ENCODE measurements around the gene RASA2. TPM values are rescaled to one million over a fixed set of nuclear protein-coding genes. Genes with fewer than 3 reads are reported as not detected.

RASA2 gene
- total RNA-seq, 1 donor from 2014 or later = 13.2 TPM

DNA sequence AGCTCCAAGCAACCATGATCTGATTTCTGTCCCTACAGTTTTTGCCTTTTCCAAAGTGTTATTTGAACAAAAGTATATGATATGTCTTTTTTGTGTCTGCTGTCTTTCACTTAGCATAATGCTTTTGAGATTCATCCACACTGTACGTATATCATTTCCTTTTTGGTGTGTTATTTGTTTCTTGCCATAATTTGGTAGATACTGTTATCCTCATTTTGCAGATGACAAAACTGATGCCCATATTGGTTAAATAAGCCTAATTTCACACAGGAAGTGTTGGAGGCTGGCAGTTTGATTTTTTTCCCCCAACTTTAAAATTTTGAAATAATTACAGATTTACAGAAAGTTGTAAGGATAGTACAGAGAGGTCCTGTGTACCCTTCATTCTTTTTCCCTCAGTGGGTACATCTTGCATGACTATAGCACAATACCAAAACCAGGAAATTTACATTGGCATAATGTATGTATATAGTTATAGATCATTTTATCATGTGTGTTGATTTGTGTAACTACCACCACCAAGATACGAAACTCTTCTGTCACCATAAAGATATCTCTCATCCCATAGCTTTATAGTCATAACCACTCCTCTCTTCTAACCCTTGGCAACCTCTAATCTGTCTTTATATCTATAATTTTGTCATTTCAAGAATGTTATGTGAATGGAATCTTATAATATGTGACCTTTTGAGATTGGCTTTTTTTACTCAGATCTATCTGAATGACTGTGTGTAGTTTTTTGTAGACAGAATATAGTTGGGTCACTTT, 55.6 kb downstream of the RASA2 start:
- no peak for TF ChIP-seq CTCF (IDR thresholded peaks at IDR 0.05; ENCODE audit: partially characterized antibody, unreplicated experiment)
- no peak for DNase-seq
- Mint-ChIP-seq H3K9me3 (ENCODE audit: unreplicated experiment) (peaks cover 2% of the 10 kb centered on the region), H3K27ac (ENCODE audit: unreplicated experiment) (no peak overlapping the region), H3K36me3 (ENCODE audit: unreplicated experiment) (peaks cover 19% of the 10 kb centered on the region), H3K27me3 (ENCODE audit: unreplicated experiment) (no peaks in the 10 kb centered on the region), H3K4me1 (ENCODE audit: low read depth, unreplicated experiment) (peaks cover 23% of the 10 kb centered on the region), H3K4me3 (ENCODE audit: unreplicated experiment) (no peak overlapping the region)

DNA sequence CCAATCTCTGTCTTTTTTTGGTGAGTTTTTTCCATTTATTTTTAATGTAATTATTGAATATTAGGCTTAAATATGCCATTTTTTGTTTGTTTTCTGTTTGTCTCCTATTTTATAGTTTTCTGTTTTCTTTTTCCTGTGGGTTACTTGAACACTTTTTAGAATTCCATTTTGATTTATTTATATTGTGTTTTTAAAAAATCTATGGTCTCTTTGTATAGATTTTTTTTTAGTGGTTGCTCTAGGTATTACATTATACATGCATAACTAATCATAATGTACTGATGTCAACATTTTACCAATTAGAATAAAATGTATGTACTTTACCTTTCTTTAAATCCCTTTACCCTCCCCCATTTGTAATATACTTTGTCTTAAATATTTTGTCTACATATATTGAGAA, 56.2 kb downstream of the RASA2 start:
- Mint-ChIP-seq H3K9me3 (ENCODE audit: unreplicated experiment) (peaks cover 2% of the 10 kb centered on the region), H3K4me1 (ENCODE audit: low read depth, unreplicated experiment) (peaks cover 23% of the 10 kb centered on the region), H3K27ac (ENCODE audit: unreplicated experiment) (no peak overlapping the region), H3K36me3 (ENCODE audit: unreplicated experiment) (peaks cover 19% of the 10 kb centered on the region), H3K4me3 (ENCODE audit: unreplicated experiment) (no peak overlapping the region), H3K27me3 (ENCODE audit: unreplicated experiment) (no peaks in the 10 kb centered on the region)
- DNase-seq = no peak
- TF ChIP-seq CTCF (IDR thresholded peaks at IDR 0.05; ENCODE audit: partially characterized antibody, unreplicated experiment) = peak; percentile 68

- Mint-ChIP-seq H3K4me3 (ENCODE audit: unreplicated experiment) (no peak overlapping the region), H3K9me3 (ENCODE audit: unreplicated experiment) (peaks cover 2% of the 10 kb centered on the region), H3K27me3 (ENCODE audit: unreplicated experiment) (no peaks in the 10 kb centered on the region), H3K36me3 (ENCODE audit: unreplicated experiment) (peaks cover 19% of the 10 kb centered on the region), H3K4me1 (ENCODE audit: low read depth, unreplicated experiment) (peaks cover 14% of the 10 kb centered on the region), H3K27ac (ENCODE audit: unreplicated experiment) (no peak overlapping the region)
- TF ChIP-seq CTCF (IDR thresholded peaks at IDR 0.05; ENCODE audit: partially characterized antibody, unreplicated experiment) = no peak
- no peak for DNase-seq
Measured at GRCh38 chr3:141544697-141545096, 57.9 kb downstream of the RASA2 start.

DNA sequence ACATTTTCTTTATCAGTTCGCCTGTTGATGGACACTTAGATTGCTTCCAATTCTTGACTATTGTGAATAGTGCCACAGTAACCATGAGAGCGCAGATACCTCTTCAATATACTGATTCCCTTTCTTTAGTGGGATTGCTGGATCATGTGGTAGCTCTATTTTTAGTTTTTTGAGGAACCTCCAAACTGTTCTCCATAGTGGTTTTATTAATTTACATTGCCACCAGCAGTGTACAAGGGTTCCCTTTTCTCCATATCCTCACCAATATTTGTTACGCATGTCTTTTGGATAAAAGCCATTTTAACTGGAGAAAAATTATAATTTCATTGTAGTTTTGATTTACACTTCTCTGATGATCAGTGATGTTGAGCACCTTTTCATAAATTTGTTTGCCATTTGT, 59.3 kb downstream of the RASA2 start:
- DNase-seq = no peak
- H3K4me1 Mint-ChIP-seq (ENCODE audit: low read depth, unreplicated experiment) = peaks cover 8% of the 10 kb centered on the region
- no peaks in the 10 kb centered on the region for H3K27me3 Mint-ChIP-seq (ENCODE audit: unreplicated experiment)
- no peak overlapping the region for H3K27ac Mint-ChIP-seq (ENCODE audit: unreplicated experiment)
- H3K36me3 Mint-ChIP-seq (ENCODE audit: unreplicated experiment) = peaks cover 19% of the 10 kb centered on the region
- H3K9me3 Mint-ChIP-seq (ENCODE audit: unreplicated experiment) = peaks cover 2% of the 10 kb centered on the region
- TF ChIP-seq CTCF (IDR thresholded peaks at IDR 0.05; ENCODE audit: partially characterized antibody, unreplicated experiment) = no peak
- H3K4me3 Mint-ChIP-seq (ENCODE audit: unreplicated experiment) = no peak overlapping the region

DNA sequence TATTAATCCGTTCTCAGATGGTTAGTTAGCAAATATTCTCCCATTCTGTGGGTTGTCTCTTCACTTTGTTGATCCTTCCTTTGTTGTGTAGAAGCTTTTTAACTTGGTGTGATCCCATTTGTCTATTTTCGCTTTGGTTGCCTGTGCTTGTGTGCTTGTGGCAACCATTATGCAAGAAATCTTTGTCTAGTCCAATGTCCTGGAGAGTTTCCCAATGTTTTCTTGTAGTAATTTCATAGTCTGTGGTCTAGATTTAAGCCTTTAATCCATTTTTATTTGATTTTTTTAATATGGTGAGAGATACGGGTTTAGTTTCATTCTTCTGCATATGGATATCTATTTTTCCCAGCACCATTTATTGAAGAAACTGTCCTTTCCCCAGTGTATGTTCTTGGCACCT, 59.8 kb downstream of the RASA2 start:
- TF ChIP-seq CTCF (IDR thresholded peaks at IDR 0.05; ENCODE audit: partially characterized antibody, unreplicated experiment) = no peak
- Mint-ChIP-seq H3K4me3 (ENCODE audit: unreplicated experiment) (no peak overlapping the region), H3K27ac (ENCODE audit: unreplicated experiment) (no peak overlapping the region), H3K4me1 (ENCODE audit: low read depth, unreplicated experiment) (peaks cover 8% of the 10 kb centered on the region), H3K27me3 (ENCODE audit: unreplicated experiment) (no peaks in the 10 kb centered on the region), H3K9me3 (ENCODE audit: unreplicated experiment) (peaks cover 2% of the 10 kb centered on the region), H3K36me3 (ENCODE audit: unreplicated experiment) (peaks cover 19% of the 10 kb centered on the region)
- DNase-seq = no peak

All from glutamatergic neuron (in vitro differentiated cells).